HG03565 (cell line): ENCODE measurements around the gene RAPGEF4.
"Not testable (repeated sequence)": the region's sequence is repeated elsewhere in the genome, so short reads cannot be mapped to it uniquely, and the experiment has no call there.

ENCODE experiments used
- ATAC-seq: cut with Tn5 transposase; IDR thresholded peaks from one replicate; pipeline ENCODE4 v1.9.1; 2021; ENCODE audit warnings: mild to moderate bottlenecking, moderate library complexity; ENCODE audit not compliant: unreplicated experiment

The RAPGEF4 gene

GRCh38 chr2:173087214-173087581 is 351.6 kb downstream of the RAPGEF4 start:
- no peak for ATAC-seq

GRCh38 chr2:173087793-173088496 is 352.3 kb downstream of the RAPGEF4 start:
- ATAC-seq = no peak

GRCh38 chr2:173090276-173090877 is 354.7 kb downstream of the RAPGEF4 start:
- ATAC-seq = no peak

- no peak for ATAC-seq
Measured at GRCh38 chr2:173090973-173091660, 355.5 kb downstream of the RAPGEF4 start.

- no peak for ATAC-seq
Measured at GRCh38 chr2:173091910-173092309, 356.3 kb downstream of the RAPGEF4 start.

- ATAC-seq = no peak
Measured at GRCh38 chr2:173092844-173093402, 357.3 kb downstream of the RAPGEF4 start.

GRCh38 chr2:173093617-173094016 is 358.0 kb downstream of the RAPGEF4 start:
- ATAC-seq = not testable (repeated sequence)

- ATAC-seq = no peak
Measured at GRCh38 chr2:173094731-173095130, 359.1 kb downstream of the RAPGEF4 start.

- no peak for ATAC-seq
Measured at GRCh38 chr2:173095356-173095755, 359.7 kb downstream of the RAPGEF4 start.

GRCh38 chr2:173099271-173099670 is 363.6 kb downstream of the RAPGEF4 start:
- no peak for ATAC-seq

GRCh38 chr2:173099804-173100203 is 364.2 kb downstream of the RAPGEF4 start:
- no peak for ATAC-seq

- peak; percentile 62 for ATAC-seq
Measured at GRCh38 chr2:173101687-173102086, 366.0 kb downstream of the RAPGEF4 start.
